ENCODE results near the gene DNAH8. TPM values are rescaled to one million over a fixed set of nuclear protein-coding genes. Genes with fewer than 3 reads are reported as not detected.

Gene DNAH8
- total RNA-seq, 6 experiments from 2014 or later, result not detected

GRCh38 chr6:39007575-39007974 lies 292.5 kb downstream of the DNAH8 start:
- no peaks in the 10 kb centered on the region; the same call in 1 of the 2 replicates for H3K9me3 Mint-ChIP-seq
- H3K27ac Mint-ChIP-seq, result no peak overlapping the region
- no peak for TF ChIP-seq CTCF (IDR thresholded peaks at IDR 0.05)
- H3K4me3 Mint-ChIP-seq, result no peak overlapping the region
- H3K4me1 Mint-ChIP-seq (ENCODE audit: low read depth), result no peaks in the 10 kb centered on the region
- H3K27me3 Mint-ChIP-seq (ENCODE audit: insufficient read depth), result peaks cover 1% of the 10 kb centered on the region
- H3K36me3 Mint-ChIP-seq (ENCODE audit: low read depth), result no peaks in the 10 kb centered on the region
- DNase-seq, result no peak

GRCh38 chr6:39008737-39009136 lies 293.6 kb downstream of the DNAH8 start:
- TF ChIP-seq CTCF (IDR thresholded peaks at IDR 0.05), result no peak
- Mint-ChIP-seq H3K36me3 (ENCODE audit: low read depth) (no peaks in the 10 kb centered on the region; the same call in 1 of the 2 replicates), H3K4me3 (no peak overlapping the region), H3K27ac (no peak overlapping the region), H3K27me3 (ENCODE audit: insufficient read depth) (peaks cover 3% of the 10 kb centered on the region), H3K4me1 (ENCODE audit: low read depth) (no peaks in the 10 kb centered on the region), H3K9me3 (no peaks in the 10 kb centered on the region; the same call in 1 of the 2 replicates)
- no peak for DNase-seq

- Mint-ChIP-seq H3K27ac (no peak overlapping the region), H3K4me1 (ENCODE audit: low read depth) (no peaks in the 10 kb centered on the region), H3K36me3 (ENCODE audit: low read depth) (no peaks in the 10 kb centered on the region; the same call in 1 of the 2 replicates), H3K9me3 (peaks cover 3% of the 10 kb centered on the region), H3K27me3 (ENCODE audit: insufficient read depth) (peaks cover 1% of the 10 kb centered on the region), H3K4me3 (no peak overlapping the region)
- no peak for TF ChIP-seq CTCF (IDR thresholded peaks at IDR 0.05)
- no peak for DNase-seq
These were observed 294.4 kb downstream of the DNAH8 start for GRCh38 chr6:39009476-39009875.

GRCh38 chr6:39016839-39017546 lies 301.9 kb downstream of the DNAH8 start:
- no peak overlapping the region for H3K27ac Mint-ChIP-seq
- no peak for TF ChIP-seq CTCF (IDR thresholded peaks at IDR 0.05)
- no peaks in the 10 kb centered on the region; the same call in 1 of the 2 replicates for H3K36me3 Mint-ChIP-seq (ENCODE audit: low read depth)
- no peak overlapping the region for H3K4me3 Mint-ChIP-seq
- no peaks in the 10 kb centered on the region for H3K4me1 Mint-ChIP-seq (ENCODE audit: low read depth)
- H3K9me3 Mint-ChIP-seq, result peaks cover 14% of the 10 kb centered on the region
- DNase-seq, result no peak
- H3K27me3 Mint-ChIP-seq (ENCODE audit: insufficient read depth), result peaks cover 1% of the 10 kb centered on the region

GRCh38 chr6:39017547-39017880 lies 302.4 kb downstream of the DNAH8 start:
- Mint-ChIP-seq H3K4me3 (no peak overlapping the region), H3K27me3 (ENCODE audit: insufficient read depth) (peaks cover 1% of the 10 kb centered on the region), H3K36me3 (ENCODE audit: low read depth) (no peaks in the 10 kb centered on the region; the same call in 1 of the 2 replicates), H3K4me1 (ENCODE audit: low read depth) (no peaks in the 10 kb centered on the region), H3K9me3 (peaks cover 14% of the 10 kb centered on the region), H3K27ac (no peak overlapping the region)
- DNase-seq, result no peak
- TF ChIP-seq CTCF (IDR thresholded peaks at IDR 0.05), result no peak

Data from HFFc6 (cell line).